GM21723 (cell line): ENCODE results near the gene SPINK5.

Experiments
- ATAC-seq: cut with Tn5 transposase; IDR thresholded peaks from one replicate; pipeline ENCODE4 v1.9.1; 2021; ENCODE audit warnings: mild to moderate bottlenecking, moderate library complexity; ENCODE audit not compliant: unreplicated experiment

SPINK5 gene

GRCh38 chr5:148091991-148092964, 28.5 kb downstream of the SPINK5 start:
- no peak for ATAC-seq

GRCh38 chr5:148094336-148094735, 30.6 kb downstream of the SPINK5 start:
- no peak for ATAC-seq

GRCh38 chr5:148104226-148104625, 40.4 kb downstream of the SPINK5 start:
- no peak for ATAC-seq

GRCh38 chr5:148107608-148108007, 43.8 kb downstream of the SPINK5 start:
- no peak for ATAC-seq

- ATAC-seq = no peak
These were observed 49.5 kb downstream of the SPINK5 start for GRCh38 chr5:148113243-148113642.

- no peak for ATAC-seq
These were observed 56.5 kb downstream of the SPINK5 start for GRCh38 chr5:148120317-148120716.

- no peak for ATAC-seq
These were observed 61.9 kb downstream of the SPINK5 start for GRCh38 chr5:148125641-148126040.

- no peak for ATAC-seq
These were observed 71.6 kb downstream of the SPINK5 start for GRCh38 chr5:148135091-148136048.

- no peak for ATAC-seq
These were observed 77.1 kb downstream of the SPINK5 start for GRCh38 chr5:148140846-148141245.

- ATAC-seq = no peak
These were observed 77.9 kb downstream of the SPINK5 start for GRCh38 chr5:148141645-148142044.

- no peak for ATAC-seq
These were observed 82.1 kb downstream of the SPINK5 start for GRCh38 chr5:148145916-148146315.

- ATAC-seq = no peak
These were observed 82.7 kb downstream of the SPINK5 start for GRCh38 chr5:148146487-148146886.

- ATAC-seq = no peak
These were observed 83.6 kb downstream of the SPINK5 start for GRCh38 chr5:148147415-148147814.

GRCh38 chr5:148151872-148152271, 88.1 kb downstream of the SPINK5 start:
- ATAC-seq = no peak

GRCh38 chr5:148152781-148153180, 89.0 kb downstream of the SPINK5 start:
- ATAC-seq = no peak

GRCh38 chr5:148156609-148157008, 92.8 kb downstream of the SPINK5 start:
- no peak for ATAC-seq

- no peak for ATAC-seq
These were observed 98.3 kb downstream of the SPINK5 start for GRCh38 chr5:148162038-148162437.

- ATAC-seq = no peak
These were observed 99.6 kb downstream of the SPINK5 start for GRCh38 chr5:148163345-148163744.

- no peak for ATAC-seq
These were observed 102.9 kb downstream of the SPINK5 start for GRCh38 chr5:148166550-148167283.

- no peak for ATAC-seq
These were observed 104.5 kb downstream of the SPINK5 start, which contains the start of gene SPINK14 for GRCh38 chr5:148168246-148168645. TSS of gene SPINK14 (plus strand) at chr5:148168546. CDS start at chr5:148169733, 1,187 bp downstream.

- ATAC-seq = no peak
These were observed 108.6 kb downstream of the SPINK5 start for GRCh38 chr5:148172377-148172776.
